ENCODE data around the gene CC2D2A.
"Not testable (repeated sequence)": the region's sequence is repeated elsewhere in the genome, so short reads cannot be mapped to it uniquely, and the experiment has no call there.

Gene CC2D2A

DNA sequence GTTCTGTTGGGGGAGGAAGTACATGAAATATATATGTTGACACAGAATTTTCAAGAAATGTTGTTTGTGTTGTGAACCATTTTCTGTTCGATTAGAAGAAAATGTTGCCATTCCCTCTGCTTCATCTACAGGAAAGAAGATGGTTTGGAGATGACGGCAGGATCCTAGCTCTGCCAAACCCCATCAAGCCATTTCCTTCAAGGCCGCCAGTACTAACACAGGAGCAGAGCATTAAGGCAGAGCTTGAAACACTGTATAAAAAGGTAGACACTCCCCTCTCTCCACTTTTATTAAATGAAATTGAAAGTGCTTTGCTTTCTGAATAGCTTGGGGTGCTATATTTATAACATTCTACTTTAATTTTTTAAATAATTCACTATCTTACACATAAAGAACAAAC lies 46.8 kb downstream of the CC2D2A start:
- no peak for DNase-seq (ENCODE audit: low read depth in 2 of 2)

DNA sequence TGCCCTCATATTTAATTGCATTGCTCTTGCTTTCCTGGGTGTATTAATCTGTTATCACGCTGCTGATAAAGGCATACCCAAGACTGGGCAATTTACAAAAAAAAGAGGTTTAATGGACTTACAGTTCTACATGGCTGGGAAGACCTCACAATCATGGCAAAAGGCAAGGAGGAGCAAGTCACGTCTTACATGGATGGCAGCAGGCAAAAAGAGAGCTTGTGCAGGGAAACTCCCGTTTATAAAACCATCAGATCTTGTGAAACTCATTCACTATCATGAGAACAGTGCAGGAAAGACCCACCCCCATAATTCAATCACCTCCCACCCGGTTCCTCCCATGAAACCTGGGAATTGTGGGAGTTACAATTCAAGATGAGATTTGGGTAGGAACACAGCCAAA lies 48.0 kb downstream of the CC2D2A start:
- not testable (repeated sequence) for DNase-seq (ENCODE audit: low read depth in 2 of 2)

DNA sequence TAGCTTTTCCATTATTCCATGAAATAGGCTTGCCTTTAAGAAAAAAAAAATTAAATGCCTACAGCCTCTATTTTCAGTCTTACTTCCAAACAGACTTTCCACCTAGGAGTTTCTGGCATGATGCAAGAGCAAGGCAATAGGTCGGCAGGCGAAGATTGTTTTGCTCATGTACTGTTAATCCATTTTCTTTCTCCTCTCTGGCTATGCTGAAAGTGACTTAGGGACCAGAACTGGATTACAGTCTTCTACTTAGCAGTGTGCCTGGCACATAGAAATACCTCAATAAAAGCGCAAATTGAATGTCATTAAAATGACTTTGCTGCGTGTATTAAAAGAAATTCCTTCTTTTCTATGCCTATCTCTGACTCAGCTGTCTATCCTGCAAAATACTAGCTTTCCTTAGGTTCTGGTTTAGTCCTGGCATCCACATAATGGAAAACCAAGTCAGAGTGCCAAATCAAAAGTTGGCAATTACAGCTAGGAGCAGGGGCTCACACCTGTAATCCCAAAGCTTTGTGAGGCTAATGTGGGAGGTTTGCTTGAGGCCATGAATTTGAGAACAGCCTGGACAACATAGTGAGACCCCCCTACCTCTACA lies 51.9 kb downstream of the CC2D2A start:
- DNase-seq (ENCODE audit: low read depth in 2 of 2): no peak

- no peak for DNase-seq (ENCODE audit: low read depth in 2 of 2)
Measured at GRCh38 chr4:15525080-15525479, 55.4 kb downstream of the CC2D2A start.

DNA sequence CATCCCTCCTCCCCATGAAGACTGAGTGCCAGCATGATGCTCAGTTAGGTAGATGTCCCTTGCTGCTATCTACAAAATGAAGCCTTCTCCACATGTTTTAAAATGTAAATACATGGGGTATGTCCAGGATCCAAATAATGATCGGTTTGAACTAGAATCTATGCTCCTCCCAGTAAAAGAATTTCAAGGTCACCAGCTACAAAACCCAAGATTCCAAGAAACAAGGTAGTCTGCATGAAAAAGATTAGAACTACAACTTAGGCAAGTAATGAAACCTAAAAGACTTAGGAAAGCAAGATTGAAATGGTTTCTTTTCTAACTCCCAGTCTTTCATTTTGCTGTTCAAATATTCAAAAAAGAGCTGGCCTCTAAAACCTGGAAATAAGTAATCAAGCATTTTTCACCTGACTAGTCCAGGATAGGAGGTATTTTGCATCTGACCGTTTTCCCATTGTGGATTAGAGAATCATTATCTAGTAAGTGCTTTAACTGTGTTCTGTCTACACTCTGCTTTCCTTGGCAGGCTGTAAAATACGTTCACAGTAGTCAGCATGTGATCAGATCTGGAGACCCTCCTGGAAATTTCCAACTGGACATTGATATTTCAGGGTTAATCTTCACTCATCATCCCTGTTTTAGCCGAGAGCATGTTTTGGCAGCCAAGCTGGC lies 57.4 kb downstream of the CC2D2A start:
- DNase-seq (ENCODE audit: low read depth in 2 of 2): no peak

- DNase-seq (ENCODE audit: low read depth in 2 of 2): no peak
Measured at GRCh38 chr4:15531792-15532191, 62.1 kb downstream of the CC2D2A start.

GRCh38 chr4:15533817-15534216 lies 64.1 kb downstream of the CC2D2A start:
- DNase-seq (ENCODE audit: low read depth in 2 of 2): no peak

DNA sequence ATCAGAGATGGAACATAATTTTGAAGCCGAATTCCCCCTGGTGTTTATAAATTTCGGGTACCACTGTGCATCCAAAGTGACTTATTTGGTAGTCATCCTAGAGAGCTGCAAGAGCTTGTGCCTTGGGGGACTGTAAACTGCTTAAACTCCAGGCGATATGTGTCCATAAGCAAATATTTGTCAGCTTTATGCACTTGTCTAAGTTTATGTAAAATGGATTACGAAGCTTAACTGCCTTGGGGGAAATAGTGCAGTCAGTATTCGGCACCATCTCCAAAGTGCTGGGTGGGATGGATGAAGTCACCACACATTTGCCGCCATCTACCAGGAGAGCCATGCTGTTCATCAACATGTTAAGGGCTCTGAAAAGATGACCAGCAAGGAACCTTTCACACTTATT lies 65.9 kb downstream of the CC2D2A start:
- DNase-seq (ENCODE audit: low read depth in 2 of 2): no peak

GRCh38 chr4:15536552-15537499 lies 67.1 kb downstream of the CC2D2A start:
- DNase-seq (ENCODE audit: low read depth in 2 of 2): no peak

DNA sequence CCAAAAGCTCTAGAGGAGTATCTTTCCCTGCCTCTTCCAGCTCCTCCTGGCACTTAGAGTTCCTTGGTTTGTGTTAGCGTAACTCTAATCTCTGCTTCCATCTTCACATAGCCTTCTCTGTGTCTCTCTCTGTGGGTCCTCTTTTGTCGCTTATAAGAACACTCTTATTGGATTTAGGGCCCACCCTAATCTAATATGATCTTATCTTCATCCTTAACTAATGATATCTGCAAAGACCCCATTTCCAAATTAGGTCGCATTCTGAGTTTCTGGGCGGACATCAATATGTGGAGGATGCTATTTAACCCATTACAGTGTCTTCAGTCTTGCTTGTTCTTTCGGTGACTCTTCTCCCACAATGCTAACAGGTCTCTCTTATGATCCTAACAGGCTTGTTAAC lies 72.3 kb downstream of the CC2D2A start:
- no peak for DNase-seq (ENCODE audit: low read depth in 2 of 2)

- DNase-seq (ENCODE audit: low read depth in 2 of 2): no peak
Measured at GRCh38 chr4:15542760-15543159, 73.1 kb downstream of the CC2D2A start.

DNA sequence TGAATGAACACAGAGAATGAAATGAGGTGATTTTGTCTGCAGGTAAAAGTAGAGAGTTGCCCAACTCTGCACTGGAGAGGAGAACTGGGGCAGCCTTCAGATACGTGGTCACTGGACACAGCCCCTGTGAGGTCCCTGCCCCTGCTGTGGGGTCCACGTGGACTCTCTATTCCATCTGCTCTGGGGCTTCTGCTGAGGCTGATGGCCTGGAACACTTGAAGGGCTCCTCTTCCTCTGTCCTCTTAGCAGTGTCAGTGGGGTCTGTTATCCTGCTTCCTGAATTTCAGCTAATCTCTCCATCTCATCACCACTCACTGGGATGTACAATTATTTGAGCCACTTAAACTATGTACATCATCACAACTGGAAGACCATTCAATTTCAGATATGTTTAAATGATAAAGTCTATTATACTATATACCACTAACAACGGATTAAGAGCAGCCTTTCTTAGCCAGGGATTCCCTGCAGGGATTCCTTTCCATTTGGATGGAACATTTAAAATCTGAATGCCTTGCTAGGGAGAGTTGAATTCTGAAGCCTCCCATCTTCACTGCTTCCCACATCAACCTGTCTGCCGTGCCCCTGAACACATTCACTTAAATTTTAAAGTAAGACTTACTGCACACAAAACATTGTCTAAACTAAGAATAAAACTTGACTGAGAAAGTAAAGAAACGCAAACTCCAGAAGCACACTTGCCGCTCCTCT lies 74.0 kb downstream of the CC2D2A start:
- DNase-seq (ENCODE audit: low read depth in 2 of 2): no peak

- DNase-seq (ENCODE audit: low read depth in 2 of 2): no peak
Measured at GRCh38 chr4:15544248-15544729, 74.6 kb downstream of the CC2D2A start.

DNA sequence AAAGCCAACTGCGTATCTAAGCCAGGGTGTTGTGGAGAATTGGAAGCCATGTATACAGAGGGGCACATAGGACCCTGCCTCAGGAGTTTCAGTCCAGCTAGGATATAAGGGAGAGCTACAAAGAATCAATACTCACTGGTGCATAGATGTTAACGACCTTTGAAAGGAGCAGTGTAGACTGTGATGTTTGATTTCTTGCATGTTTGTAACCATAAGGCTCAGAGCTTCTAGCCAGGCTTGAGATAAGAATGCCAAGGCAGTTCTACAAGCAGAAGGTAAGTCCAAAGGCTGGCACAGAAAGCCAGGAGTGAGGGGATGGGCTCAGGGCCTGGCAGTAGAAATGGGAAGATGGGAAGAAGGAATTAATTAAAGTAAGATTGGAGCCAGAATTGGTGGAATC lies 75.7 kb downstream of the CC2D2A start:
- DNase-seq (ENCODE audit: low read depth in 2 of 2): no peak

- DNase-seq (ENCODE audit: low read depth in 2 of 2): no peak
Measured at GRCh38 chr4:15547392-15547791, 77.7 kb downstream of the CC2D2A start.

GRCh38 chr4:15550491-15550890 lies 80.8 kb downstream of the CC2D2A start:
- DNase-seq (ENCODE audit: low read depth in 2 of 2): no peak

- no peak for DNase-seq (ENCODE audit: low read depth in 2 of 2)
Measured at GRCh38 chr4:15551740-15552446, 82.2 kb downstream of the CC2D2A start.

DNA sequence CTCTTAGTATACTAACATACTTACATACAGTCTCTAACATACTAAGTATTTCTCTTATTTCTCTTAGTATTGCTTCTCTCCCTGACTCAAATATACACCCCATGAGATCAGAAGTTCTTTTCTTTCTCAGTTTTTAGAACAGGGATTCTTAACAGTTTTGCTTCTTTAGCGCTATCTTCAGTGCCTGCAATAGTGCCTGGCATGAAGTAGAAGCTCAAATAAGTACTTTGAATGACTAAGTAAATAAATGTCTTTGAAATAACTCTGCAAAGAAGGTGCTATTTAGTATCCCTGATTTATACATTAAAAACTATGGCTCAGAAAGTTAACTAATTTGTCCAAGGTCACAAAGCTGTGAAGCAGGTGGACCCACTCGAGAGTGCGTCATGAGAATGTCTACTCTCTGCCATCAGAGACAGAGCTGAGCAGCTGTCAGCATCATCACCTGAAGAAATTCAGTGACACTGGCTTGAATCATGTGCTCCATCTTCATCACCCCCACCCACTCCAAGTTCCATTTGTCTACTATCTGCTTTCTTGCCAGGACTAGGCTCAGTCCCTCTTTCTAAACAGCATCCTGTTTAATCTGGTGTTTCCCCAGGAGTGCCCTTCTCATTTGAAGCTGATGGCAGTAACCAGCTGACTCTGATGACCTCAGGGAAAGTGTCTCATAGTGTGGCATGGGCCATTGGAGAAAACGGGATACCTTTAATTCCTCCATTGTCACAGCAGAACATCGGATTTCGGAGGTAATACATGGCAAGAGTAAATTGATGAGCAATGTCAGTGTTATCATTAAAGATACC lies 83.1 kb downstream of the CC2D2A start:
- DNase-seq (ENCODE audit: low read depth in 2 of 2): no peak

DNA sequence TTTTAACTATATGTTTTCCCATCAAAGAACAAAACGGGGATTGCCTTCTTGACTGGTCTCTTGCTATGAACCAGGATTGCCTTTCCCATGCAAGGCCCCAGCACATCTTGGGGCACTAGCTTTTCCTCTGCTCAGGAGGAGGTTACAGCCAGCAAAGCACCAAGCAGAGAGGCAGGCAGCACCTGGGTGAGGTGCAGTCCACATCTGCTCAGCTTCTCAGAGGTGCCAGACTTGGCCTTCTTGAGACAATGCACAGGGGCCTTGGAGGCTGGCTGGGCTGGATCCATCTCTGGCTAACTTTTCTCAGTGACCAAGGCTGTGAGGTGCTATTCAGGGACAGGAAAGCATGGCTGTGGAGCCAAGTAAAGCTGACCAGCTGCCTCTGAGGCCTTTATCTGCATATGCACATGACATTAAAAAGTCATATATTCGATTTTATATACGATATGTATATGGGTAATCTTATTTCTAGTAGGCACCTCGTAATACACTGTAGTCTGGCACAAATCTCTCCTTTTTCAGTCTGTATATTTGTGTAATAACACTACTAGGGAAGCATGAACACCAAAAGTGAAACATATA lies 86.9 kb downstream of the CC2D2A start:
- DNase-seq (ENCODE audit: low read depth in 2 of 2): no peak

Measured in stimulated activated CD4-positive, alpha-beta T cell treated with anti-CD3 and anti-CD28 coated beads, Interleukin-4, amount 100 ng/mL, for 48 hours (primary cell).